HEK293T (cell line): Measurements from ENCODE around the gene SLC39A7.

Experiments used
- CTCF ChIA-PET: fragments of 350-600 bp; formaldehyde crosslinking; extraction: SDS; loops from one replicate; lab custom pipeline; 2021; ENCODE audit warnings: antibody characterized with exemption, inconsistent platforms; lab: Yijun Ruan, JAX
- POLR2A ChIA-PET: fragments of 350-600 bp; formaldehyde crosslinking; extraction: SDS; loops from one replicate; lab custom pipeline; 2020; ENCODE audit warnings: antibody characterized with exemption, inconsistent platforms; lab: Yijun Ruan, JAX
- DNase-seq: peaks from one replicate; pipeline ENCODE4 v3.0.0; 2012; ENCODE audit warnings: mixed read lengths; ENCODE audit errors: extremely low spot score
- ARNT ChIP-seq: fragments of 450-650 bp; IDR thresholded peaks from 2 replicates; pipeline ENCODE4 v1.6.1; 2017; ENCODE audit warnings: mild to moderate bottlenecking
- BHLHE40 ChIP-seq: fragments of 450-650 bp; IDR thresholded peaks from 2 replicates; pipeline ENCODE4 v1.6.1; 2016; ENCODE audit warnings: mild to moderate bottlenecking, moderate library complexity, borderline replicate concordance
- CTBP1 ChIP-seq: fragments of 450-650 bp; IDR thresholded peaks from 2 replicates; pipeline ENCODE4 v1.6.1; 2016; ENCODE audit warnings: borderline replicate concordance
- ELF4 ChIP-seq: fragments of 450-650 bp; IDR thresholded peaks from 2 replicates; pipeline ENCODE4 v1.6.1; 2017; ENCODE audit warnings: antibody characterized with exemption
- FOXA1 ChIP-seq: fragments of 450-650 bp; IDR thresholded peaks from 2 replicates; pipeline ENCODE4 v1.6.1; 2016; ENCODE audit warnings: mild to moderate bottlenecking
- FOXK2 ChIP-seq: fragments of 450-650 bp; IDR thresholded peaks from 2 replicates; pipeline ENCODE4 v1.6.1; 2016; ENCODE audit warnings: mild to moderate bottlenecking
- FOXM1 ChIP-seq: fragments of 450-650 bp; IDR thresholded peaks from 2 replicates; pipeline ENCODE4 v1.6.1; 2017; ENCODE audit warnings: mild to moderate bottlenecking, borderline replicate concordance
- HDGF ChIP-seq: fragments of 450-650 bp; IDR thresholded peaks from 2 replicates; pipeline ENCODE4 v1.6.1; 2017; ENCODE audit warnings: antibody characterized with exemption, borderline replicate concordance
- L3MBTL2 ChIP-seq: fragments of 450-650 bp; conservative IDR thresholded peaks from 2 replicates; pipeline ENCODE4 v1.6.1; 2016; ENCODE audit warnings: mild to moderate bottlenecking
- LEF1 ChIP-seq: fragments of 450-650 bp; IDR thresholded peaks from 2 replicates; pipeline ENCODE4 v1.6.1; 2017; ENCODE audit warnings: mild to moderate bottlenecking, borderline replicate concordance
- NFRKB ChIP-seq: fragments of 450-650 bp; IDR thresholded peaks from 2 replicates; pipeline ENCODE4 v1.6.1; 2016; ENCODE audit warnings: mild to moderate bottlenecking, moderate library complexity
- PKNOX1 ChIP-seq: fragments of 450-650 bp; IDR thresholded peaks from 2 replicates; pipeline ENCODE4 v1.6.1; 2016
- SP1 ChIP-seq: fragments of 450-650 bp; IDR thresholded peaks from 2 replicates; pipeline ENCODE4 v1.6.1; 2017
- SUZ12 ChIP-seq: fragments of 450-650 bp; IDR thresholded peaks from 2 replicates; pipeline ENCODE4 v1.6.1; 2016; ENCODE audit warnings: mild to moderate bottlenecking
- TARDBP ChIP-seq: fragments of 450-650 bp; IDR thresholded peaks from 2 replicates; pipeline ENCODE4 v1.6.1; 2016
- ZNF384 ChIP-seq: fragments of 450-650 bp; IDR thresholded peaks from 2 replicates; pipeline ENCODE4 v1.6.1; 2016

Gene SLC39A7

GRCh38 chr6:33236852-33237251 is 36.2 kb downstream of the SLC39A7 start:
- no peak for DNase-seq
- TF ChIP-seq FOXM1 (no peak), SP1 (no peak), CTBP1 (no peak), L3MBTL2 (no peak), NFRKB (no peak)
- CTCF ChIA-PET: interaction anchor here (0.9 kb wide), 1 partner anchor 40 kb away, joined by 3 read pairs; no protein-coding TSS in a partner anchor
- POLR2A ChIA-PET: interaction anchor here (1.2 to 1.6 kb wide), 2 partner anchors 11 to 34 kb away, joined by 4 to 6 read pairs; partner anchors contain the start of genes RPS18 and VPS52

DNA sequence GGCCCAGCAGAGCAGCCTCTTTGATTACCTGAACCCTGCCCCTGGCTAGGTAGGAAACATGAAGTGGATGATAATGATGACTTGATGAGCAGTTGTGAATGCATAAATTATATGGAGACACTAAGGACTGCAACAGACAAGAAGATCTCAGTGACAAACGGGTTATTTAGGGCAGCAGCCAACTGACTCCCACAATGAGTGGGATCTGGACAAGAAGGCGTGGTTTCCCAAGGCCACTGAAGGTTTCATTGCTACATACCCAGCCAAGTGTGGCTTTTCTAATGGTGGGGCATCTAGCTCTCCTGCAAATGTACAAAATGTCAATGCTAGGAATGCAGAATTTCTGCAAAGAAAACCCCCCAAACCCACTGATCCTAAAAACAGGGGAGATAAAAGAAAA is 37.1 kb downstream of the SLC39A7 start:
- TF ChIP-seq ARNT (no peak), NFRKB (no peak), SP1 (no peak), ELF4 (no peak), FOXM1 (no peak), TARDBP (no peak), FOXK2 (no peak), ZNF384 (no peak), BHLHE40 (no peak)
- DNase-seq: no peak
- ChIA-PET CTCF (interaction anchor here (0.7 to 1.5 kb wide), 3 partner anchors 10 to 355 kb away, joined by 3 to 6 read pairs (median 4); no protein-coding TSS in a partner anchor), POLR2A (interaction anchor here (1.0 to 1.6 kb wide), 4 partner anchors 9 to 266 kb away, joined by 3 to 6 read pairs (median 4); no protein-coding TSS in a partner anchor)

GRCh38 chr6:33241968-33242367 is 41.3 kb downstream of the SLC39A7 start:
- ChIA-PET POLR2A (no interaction called here), CTCF (interaction anchor here (0.7 kb wide), 1 partner anchor 116 kb away, joined by 3 read pairs; no protein-coding TSS in a partner anchor)
- DNase-seq: no peak
- TF ChIP-seq BHLHE40 (no peak), L3MBTL2 (no peak), FOXK2 (no peak), FOXM1 (no peak), ARNT (no peak), ZNF384 (no peak), FOXA1 (no peak), CTBP1 (no peak)

- POLR2A ChIA-PET: no interaction called here
- TF ChIP-seq FOXM1 (no peak), CTBP1 (no peak), BHLHE40 (no peak), SP1 (no peak), LEF1 (no peak), NFRKB (no peak), SUZ12 (no peak), ZNF384 (no peak), L3MBTL2 (no peak), FOXA1 (no peak), PKNOX1 (no peak), ARNT (no peak), ELF4 (no peak), FOXK2 (no peak), TARDBP (no peak), HDGF (no peak)
- DNase-seq: no peak
- CTCF ChIA-PET: interaction anchor here (0.7 kb wide), 1 partner anchor 96 kb away, joined by 9 read pairs; no protein-coding TSS in a partner anchor
Measured at GRCh38 chr6:33243476-33243875, 42.8 kb downstream of the SLC39A7 start.

DNA sequence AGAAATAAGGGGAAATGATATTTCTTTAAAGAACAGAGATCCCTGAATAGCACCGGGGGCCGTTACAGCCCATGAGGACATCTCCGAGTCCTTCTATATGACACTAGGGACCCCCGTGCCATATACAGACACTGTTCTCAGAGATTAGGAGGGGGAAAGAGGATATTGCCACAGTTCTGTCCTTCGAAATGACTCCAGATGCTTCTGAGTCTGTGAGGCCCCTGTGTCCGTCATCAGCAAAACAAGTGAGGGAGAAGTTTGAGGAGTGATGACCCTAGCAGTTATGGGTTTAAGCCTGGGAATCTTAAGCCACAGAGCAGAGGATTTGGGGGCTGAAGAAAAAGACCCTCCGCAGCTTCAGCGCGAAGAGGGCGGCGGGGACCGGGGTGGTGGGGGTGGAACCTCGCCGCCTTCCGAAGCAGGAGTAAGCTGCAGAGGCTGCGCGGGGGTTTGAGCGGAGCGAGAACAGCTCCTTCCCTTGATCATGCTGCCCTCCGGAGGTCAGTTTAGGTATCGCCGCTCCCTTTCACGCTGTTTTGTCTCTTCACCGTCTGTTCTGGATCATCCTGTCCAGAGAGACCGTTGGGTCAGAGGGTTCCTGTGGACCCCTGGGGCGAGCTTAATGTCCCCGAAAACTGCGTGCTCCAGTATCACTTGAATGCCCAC is 47.4 kb downstream of the SLC39A7 start:
- ChIA-PET POLR2A (interaction anchor here (0.6 to 7.2 kb wide), 18 partner anchors 8 to 276 kb away, joined by 3 to 64 read pairs (median 8); partner anchors contain the start of genes B3GALT4, HSD17B8, RGL2 and RING1), CTCF (interaction anchor here (0.6 to 2.7 kb wide), 16 partner anchors 10 to 263 kb away, joined by 3 to 19 read pairs (median 4); partner anchors contain the start of genes HSD17B8 and RPS18)
- TF ChIP-seq FOXK2 (no peak), CTBP1 (no peak), SP1 (no peak), ELF4 (no peak)

GRCh38 chr6:33248643-33248931 is 47.9 kb downstream of the SLC39A7 start:
- ChIA-PET POLR2A (interaction anchor here (0.6 to 7.2 kb wide), 17 partner anchors 9 to 277 kb away, joined by 3 to 64 read pairs (median 9); partner anchors contain the start of genes B3GALT4, HSD17B8, RGL2 and RING1), CTCF (interaction anchor here (0.6 to 2.7 kb wide), 13 partner anchors 11 to 248 kb away, joined by 3 to 19 read pairs (median 5); partner anchors contain the start of gene RPS18)
- DNase-seq: peak; percentile 19
- peak; percentile 81 for TF ChIP-seq L3MBTL2
- TF ChIP-seq ELF4: no peak
- no peak for TF ChIP-seq SUZ12

More for the DNA sequence above, 47.4 kb downstream of the SLC39A7 start:
- DNase-seq: peak; percentile 80

GRCh38 chr6:33248932-33249731 is 48.5 kb downstream of the SLC39A7 start:
- TF ChIP-seq L3MBTL2: peak; percentile 41; the same call in 1 of the 2 replicates
- TF ChIP-seq PKNOX1: peak; percentile 97
- no peak for TF ChIP-seq ARNT
- peak; percentile 30; the same call in 1 of the 2 replicates for TF ChIP-seq HDGF
- CTCF ChIA-PET: interaction anchor here (0.6 to 2.7 kb wide), 9 partner anchors 11 to 248 kb away, joined by 3 to 19 read pairs (median 5); partner anchors contain the start of gene B3GALT4
- POLR2A ChIA-PET: interaction anchor here (0.6 to 7.2 kb wide), 24 partner anchors 9 to 278 kb away, joined by 3 to 64 read pairs (median 5); partner anchors contain the start of genes B3GALT4, HSD17B8, RGL2 and RING1
- peak; percentile 91 for DNase-seq
